WI38 (cell line): Measurements from ENCODE around the gene LMBR1.

Source experiments
- H3K4me3 ChIP-seq: 2 replicates; pipeline ENCODE4 v1.5.1; 2011; ENCODE audit warnings: low read depth, mild to moderate bottlenecking, control low read depth, low read length
- TF ChIP-seq, protein P1 (sequence below): IDR thresholded peaks from 2 replicates; pipeline ENCODE4 v1.5.1; 2012; ENCODE audit warnings: low read depth, mild to moderate bottlenecking, control low read depth, low read length

LMBR1 gene

DNA sequence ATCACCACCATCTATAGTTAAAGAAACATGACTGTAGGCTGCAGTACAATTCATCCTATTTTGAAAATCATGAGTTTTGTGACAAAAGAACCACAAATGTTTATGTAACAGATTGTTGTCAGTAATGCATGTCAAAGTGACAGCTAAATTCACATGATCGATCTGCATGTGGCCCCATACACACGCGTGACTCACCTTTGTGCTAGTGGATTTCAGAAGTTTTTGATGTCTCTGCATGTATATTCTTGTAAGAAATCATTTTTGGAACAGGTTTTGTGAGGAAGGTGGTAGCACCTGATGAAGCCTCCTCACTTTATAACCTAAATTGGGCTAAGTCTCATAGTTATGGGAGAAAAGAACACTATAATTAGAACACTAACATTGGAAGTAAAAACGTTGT, 235.3 kb downstream of the LMBR1 start:
- TF ChIP-seq, protein P1, sequence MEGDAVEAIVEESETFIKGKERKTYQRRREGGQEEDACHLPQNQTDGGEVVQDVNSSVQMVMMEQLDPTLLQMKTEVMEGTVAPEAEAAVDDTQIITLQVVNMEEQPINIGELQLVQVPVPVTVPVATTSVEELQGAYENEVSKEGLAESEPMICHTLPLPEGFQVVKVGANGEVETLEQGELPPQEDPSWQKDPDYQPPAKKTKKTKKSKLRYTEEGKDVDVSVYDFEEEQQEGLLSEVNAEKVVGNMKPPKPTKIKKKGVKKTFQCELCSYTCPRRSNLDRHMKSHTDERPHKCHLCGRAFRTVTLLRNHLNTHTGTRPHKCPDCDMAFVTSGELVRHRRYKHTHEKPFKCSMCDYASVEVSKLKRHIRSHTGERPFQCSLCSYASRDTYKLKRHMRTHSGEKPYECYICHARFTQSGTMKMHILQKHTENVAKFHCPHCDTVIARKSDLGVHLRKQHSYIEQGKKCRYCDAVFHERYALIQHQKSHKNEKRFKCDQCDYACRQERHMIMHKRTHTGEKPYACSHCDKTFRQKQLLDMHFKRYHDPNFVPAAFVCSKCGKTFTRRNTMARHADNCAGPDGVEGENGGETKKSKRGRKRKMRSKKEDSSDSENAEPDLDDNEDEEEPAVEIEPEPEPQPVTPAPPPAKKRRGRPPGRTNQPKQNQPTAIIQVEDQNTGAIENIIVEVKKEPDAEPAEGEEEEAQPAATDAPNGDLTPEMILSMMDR: no peak
- no peak overlapping the region for H3K4me3 ChIP-seq

DNA sequence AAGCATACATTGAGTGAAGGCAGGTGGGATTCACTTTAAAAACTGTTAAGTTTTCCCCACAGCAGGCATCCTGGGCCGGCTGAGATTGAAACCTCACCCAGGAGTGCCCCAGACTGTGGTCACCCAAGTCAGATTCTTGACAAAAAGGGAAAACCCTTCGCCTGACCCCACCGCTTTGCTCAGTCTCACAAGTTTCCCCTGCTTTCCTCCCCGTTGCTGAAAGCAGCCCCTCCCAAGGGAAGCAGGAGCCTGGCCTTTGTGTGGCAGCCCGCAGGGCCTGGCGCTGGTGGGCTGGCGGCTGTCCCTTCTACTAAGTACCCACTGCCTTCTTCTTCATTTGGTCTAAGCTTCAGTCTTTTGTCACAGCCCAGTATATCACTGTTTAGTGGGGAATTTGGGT, 236.4 kb downstream of the LMBR1 start:
- TF ChIP-seq, protein P1: no peak
- no peak overlapping the region for H3K4me3 ChIP-seq

DNA sequence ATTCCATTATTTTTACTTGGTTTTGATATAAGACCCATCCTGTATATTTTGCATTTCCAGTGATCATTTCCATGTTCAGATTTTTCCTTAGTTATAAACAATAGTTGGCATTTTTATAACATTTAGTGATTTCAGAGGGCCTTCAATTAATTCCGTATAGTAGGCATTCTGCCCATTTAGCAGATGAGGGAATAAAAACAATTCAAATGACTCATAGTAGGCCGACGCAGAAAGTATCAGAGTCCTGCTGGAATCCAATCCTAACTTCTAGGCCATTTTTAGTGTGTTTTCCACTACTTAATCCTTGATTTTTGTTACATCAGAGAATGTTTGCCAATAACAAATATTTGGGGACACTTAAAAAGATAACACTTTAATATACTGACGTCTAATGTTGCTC, 237.0 kb downstream of the LMBR1 start:
- no peak overlapping the region for H3K4me3 ChIP-seq
- TF ChIP-seq, protein P1: no peak

DNA sequence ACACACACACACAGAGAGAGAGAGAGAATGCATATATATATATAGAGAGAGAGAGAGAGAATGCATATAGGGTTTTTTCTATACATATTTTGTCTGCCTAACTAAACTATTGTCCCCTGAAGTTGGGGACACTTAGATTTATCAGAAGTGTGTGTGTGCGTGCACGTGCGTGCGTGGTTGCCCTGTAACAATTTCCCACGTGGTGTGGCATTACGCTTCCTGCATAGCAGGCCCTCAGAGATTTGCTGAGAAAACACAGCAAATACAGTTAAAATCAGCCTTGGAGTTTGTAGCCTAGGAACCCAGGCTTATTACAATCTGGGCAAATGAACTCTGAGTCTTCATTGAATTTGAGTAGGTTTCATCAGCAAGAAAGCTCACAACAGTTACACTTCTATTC, 237.7 kb downstream of the LMBR1 start:
- no peak overlapping the region for H3K4me3 ChIP-seq
- TF ChIP-seq, protein P1: no peak

DNA sequence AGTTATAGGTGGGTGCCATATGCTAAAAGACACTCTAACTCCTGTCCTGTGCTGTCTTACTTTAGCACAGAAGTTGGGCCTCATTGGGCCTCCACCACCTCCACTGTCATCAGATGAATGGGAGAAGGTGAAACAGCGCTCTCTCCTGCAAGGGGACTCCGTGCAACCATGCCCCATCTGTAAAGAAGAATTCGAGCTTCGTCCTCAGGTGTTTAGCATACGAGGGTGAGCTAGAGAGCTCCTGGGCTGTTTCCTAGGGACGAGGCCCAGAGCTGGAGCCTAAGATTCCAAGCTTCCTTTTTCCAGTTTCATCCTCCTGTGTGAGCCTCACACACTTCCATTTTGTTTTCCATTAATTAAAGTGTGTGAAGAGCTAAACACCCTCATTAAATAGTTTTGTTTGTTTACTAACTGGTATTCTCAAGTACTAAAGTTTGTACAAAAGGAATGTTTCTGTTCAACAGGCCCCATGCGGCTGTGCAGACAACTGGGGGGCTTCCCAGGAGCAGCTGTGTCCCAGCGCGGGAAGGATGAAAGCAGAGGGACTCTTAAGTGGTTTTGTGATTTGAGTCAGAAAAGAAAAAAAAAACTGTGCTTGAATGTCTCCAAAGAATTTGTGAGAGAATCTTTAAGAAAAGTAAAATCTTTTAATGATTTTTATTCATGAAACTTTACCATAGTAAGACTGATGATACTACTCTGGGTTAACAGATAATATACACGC, 238.3 kb downstream of the LMBR1 start:
- no peak overlapping the region for H3K4me3 ChIP-seq
- TF ChIP-seq, protein P1: no peak

DNA sequence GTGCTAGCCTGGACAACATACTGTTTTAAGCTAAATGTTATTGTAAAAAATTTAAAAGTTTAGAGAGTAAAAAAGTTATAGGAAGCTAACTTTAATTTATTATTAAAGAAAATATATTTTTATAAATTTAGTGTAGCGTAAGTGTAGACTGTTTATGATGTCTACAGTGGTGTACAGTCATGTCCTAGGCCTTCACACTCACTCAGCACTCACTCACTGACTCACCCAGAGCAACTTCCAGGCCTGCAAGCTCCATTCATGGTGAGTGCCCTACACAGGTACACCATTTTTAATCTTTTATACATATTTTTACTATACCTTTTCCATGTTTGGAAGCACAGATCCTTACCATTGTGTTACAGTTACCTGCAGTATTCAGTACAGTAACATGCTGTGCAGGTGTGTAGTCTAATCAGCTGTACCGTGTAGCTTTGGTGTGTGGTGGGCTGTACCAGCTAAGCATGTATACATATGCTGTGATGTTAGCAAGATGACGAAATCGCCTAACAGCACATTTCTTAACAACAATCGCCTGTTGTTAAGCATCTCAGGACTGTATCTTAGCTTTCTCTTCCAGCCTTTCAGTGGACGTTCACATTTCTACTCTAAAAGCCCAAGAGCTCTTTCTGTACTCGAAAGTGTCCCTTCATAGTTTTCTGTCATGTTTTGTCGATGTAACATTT, 240.0 kb downstream of the LMBR1 start:
- TF ChIP-seq, protein P1: no peak
- no peak overlapping the region for H3K4me3 ChIP-seq

DNA sequence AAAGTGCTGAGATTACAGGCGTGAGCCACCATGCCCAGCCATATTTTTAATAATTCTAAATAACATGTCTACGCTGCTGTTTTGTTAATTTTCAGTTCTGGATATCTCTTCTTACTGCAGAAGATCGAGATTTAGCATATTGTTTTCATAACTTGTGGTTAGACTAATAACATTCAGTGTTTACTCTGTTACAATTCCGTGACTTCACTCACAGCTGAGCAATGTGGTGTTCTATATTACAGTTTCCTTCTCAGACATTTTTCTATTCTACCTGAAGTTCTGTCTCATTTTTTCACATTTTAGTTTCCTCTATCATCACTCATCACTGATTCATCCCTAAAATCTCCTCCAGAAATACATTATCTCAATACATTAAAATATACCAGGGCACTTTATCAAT, 241.5 kb downstream of the LMBR1 start:
- no peak overlapping the region for H3K4me3 ChIP-seq
- TF ChIP-seq, protein P1: no peak
